Measurements from ENCODE around the gene KRTAP10-1.
A peak's percentile ranks its signal among the peaks of the same experiment; 100 is the strongest.

KRTAP10-1 gene

DNA sequence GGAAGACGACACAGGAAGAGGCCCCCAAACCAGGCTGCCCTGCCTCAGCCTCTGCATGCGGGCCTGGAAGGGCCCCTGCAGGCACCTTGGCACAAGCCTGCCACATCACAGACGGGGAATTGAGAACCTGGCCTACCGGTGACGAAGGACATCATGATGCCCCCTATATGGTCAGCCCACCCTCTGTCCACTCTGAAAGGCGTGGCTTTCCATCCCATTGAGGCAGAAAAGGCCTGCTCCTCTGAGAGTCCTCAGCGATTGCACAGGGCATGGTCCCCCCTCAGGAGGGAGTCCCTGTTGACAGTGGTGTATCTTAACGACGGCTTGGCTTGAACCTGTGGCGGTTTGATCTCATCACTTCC is 11.4 kb downstream of the KRTAP10-1 start:
- no peak for DNase-seq (ENCODE audit: low read depth in 2 of 2)

DNA sequence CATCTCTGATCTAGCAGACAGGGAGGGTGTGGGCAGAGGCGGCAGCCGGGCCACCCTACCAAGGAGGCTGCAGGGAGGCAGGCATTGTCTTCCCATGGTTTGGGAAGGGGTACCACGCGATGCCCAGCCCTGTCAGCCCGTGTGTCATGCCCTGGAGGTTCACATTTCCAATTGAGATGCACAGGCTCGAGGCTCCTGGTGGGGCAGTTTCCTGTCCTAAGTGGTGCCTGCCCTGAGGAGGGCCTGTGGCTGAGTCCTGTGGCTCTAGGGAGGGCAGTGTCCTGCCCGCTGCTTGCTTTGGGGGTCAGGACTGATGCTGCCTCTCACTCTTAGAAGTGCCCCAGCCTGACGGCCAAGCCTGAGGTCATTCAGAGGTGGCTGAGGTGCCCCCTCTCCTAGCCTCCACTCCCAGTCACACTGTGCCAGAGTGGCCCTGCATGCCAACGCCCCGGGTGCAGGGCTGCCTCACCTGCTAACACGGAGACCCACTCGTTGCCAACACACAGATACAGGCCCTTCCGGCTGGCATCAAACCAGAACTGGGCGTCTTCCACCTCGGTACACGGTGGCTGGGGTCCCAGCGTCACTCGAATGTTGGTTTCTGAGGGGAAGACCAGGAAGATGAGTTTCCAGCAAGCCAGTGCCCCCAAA is 11.9 kb downstream of the KRTAP10-1 start:
- DNase-seq (ENCODE audit: low read depth in 2 of 2): no peak

DNA sequence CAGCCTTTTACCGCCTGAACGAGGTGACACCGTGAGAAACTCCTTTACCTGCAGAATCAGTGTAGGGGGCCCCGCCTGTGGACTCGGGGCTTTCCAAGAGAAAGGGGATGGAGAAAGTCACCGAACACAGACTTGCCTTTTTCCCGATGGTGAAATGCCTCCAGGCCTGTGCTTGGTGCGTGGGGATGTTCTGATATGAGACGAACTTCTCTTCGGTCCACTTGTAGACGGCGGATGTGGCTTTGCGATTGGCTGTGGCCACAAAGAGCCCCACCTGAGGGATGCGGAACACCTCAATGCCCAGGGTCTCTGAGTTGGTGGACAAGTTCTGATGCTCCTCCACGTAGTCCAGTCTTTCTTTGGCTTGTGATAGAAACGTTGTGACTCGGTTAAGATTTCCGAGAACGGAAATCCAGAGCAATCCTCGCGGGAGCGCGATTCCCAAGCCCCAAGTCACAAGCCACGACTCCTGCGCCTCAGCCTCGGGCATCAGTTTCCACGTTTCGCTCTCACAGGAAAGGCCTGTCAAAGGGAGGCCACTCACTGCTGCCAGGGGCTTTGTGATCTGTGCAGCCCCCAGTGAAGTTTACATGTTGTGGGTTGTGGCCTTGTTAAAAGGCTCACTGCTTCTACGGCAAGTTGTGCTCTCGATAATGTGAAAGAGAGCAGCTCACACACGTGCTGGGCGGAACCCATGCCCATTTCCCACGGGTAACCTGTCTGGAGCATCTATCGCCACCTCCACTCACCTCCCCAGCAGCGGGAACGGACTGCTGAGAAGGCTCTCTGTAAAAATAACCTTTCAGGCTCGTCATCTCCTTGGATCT is 12.6 kb downstream of the KRTAP10-1 start:
- DNase-seq (ENCODE audit: low read depth in 2 of 2): no peak

DNA sequence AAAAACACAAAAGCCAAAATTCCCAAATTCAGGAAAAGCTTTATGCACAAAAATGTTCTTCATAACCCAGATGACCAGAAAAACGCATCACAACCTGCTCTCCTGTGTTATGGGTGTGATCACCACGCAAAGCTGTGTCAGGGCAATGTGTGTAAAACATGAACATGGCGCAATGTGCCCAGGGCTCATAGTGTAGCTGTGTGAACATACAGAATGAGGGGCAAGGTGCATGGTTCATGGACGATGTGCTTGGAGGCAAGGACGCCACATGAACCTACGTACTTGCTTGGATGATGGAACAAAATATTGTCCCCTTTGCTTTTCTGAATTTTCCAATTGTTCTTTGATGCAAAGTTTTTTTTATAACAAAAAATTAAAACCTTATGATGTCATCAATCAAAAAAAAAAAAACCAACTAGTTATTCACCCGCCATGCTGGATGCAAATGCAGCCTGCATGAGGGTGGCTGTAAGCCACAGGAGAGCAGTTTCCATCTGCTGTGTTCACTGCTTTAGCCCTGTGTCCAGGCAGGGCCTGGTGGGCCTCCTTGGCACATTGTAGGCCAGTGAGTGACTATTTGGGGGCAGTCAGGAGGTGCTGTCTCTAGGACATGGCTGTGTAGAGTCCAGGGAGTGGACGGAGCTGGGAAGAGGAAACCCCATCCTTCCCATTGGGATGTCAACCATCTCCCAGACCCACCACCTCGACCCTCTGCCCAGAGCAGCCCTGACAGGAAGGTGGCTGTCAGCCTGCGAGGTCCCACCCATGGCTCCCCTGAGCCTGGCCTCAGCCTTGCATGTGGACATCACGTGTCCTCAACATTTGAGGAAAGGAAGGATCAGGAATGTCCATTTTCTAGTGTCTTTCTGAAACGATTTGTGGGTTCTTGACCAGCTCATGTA is 13.6 kb downstream of the KRTAP10-1 start:
- DNase-seq (ENCODE audit: low read depth in 2 of 2): no peak

- no peak for DNase-seq (ENCODE audit: low read depth in 2 of 2)
Measured at GRCh38 chr21:44525391-44526095, 14.5 kb downstream of the KRTAP10-1 start.

- DNase-seq (ENCODE audit: low read depth in 2 of 2): no peak
Measured at GRCh38 chr21:44524414-44525371, 15.3 kb downstream of the KRTAP10-1 start.

- no peak for DNase-seq (ENCODE audit: low read depth in 2 of 2)
Measured at GRCh38 chr21:44523567-44524413, 16.2 kb downstream of the KRTAP10-1 start.

DNA sequence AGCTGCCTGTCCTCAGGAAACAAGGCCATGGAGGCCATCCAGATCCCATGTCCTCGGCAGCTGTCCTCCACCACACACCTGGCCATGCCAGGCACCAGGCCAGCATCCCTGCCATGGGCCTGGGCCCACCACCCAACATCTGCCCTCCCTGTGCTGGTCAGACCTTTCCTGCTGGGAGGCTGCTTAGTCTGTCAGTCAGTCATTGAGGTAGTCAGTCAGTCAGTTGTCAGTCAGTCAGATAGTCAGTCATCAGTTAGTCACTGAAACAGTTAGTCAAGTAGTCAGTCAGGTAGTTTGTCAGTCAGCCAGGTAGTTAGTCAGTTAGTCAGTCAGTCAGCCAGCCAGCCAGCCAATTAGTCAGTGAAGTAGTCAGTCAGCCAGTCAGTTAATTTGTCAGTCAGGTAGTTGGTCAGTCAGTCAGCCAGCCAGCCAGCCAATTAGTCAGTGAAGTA is 17.2 kb downstream of the KRTAP10-1 start:
- no peak for DNase-seq (ENCODE audit: low read depth in 2 of 2)

- no peak for DNase-seq (ENCODE audit: low read depth in 2 of 2)
Measured at GRCh38 chr21:44521928-44522752, 17.9 kb downstream of the KRTAP10-1 start.

DNA sequence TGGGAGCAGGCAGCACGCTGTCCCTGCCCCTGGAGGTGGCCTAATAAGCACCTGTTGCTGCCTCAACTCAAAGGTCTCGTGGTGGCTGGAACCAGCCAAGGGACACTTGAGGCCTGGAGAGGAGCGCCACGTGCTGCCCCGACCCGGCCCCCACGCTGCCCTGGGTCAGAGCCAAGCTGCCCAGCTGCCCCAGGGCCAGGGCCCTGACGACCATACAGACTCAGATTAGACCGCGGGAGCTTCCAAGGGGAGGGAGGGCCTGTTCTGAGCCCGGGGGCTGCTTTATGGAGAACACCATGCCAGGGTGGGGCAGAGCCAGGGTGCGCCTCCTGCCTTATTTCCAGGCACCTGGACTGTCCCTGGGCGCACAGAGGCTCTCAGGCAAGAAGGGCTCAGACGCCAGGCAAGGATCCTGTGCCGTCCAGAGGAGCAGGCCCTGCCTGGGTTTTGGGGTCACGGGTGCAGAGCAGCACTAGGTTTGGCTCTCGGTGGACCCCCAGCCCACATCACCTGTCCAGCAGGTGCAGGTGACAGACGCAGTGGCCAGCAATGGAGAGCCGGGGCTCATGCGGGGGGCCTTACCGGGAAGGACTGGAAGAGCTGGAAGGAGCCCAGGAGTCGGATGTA is 18.6 kb downstream of the KRTAP10-1 start:
- DNase-seq (ENCODE audit: low read depth in 2 of 2): no peak

GRCh38 chr21:44520326-44521300 is 19.4 kb downstream of the KRTAP10-1 start:
- no peak for DNase-seq (ENCODE audit: low read depth in 2 of 2)

GRCh38 chr21:44519346-44520325 is 20.4 kb downstream of the KRTAP10-1 start:
- no peak for DNase-seq (ENCODE audit: low read depth in 2 of 2)

GRCh38 chr21:44518686-44519085 is 21.3 kb downstream of the KRTAP10-1 start:
- no peak for DNase-seq (ENCODE audit: low read depth in 2 of 2)

DNA sequence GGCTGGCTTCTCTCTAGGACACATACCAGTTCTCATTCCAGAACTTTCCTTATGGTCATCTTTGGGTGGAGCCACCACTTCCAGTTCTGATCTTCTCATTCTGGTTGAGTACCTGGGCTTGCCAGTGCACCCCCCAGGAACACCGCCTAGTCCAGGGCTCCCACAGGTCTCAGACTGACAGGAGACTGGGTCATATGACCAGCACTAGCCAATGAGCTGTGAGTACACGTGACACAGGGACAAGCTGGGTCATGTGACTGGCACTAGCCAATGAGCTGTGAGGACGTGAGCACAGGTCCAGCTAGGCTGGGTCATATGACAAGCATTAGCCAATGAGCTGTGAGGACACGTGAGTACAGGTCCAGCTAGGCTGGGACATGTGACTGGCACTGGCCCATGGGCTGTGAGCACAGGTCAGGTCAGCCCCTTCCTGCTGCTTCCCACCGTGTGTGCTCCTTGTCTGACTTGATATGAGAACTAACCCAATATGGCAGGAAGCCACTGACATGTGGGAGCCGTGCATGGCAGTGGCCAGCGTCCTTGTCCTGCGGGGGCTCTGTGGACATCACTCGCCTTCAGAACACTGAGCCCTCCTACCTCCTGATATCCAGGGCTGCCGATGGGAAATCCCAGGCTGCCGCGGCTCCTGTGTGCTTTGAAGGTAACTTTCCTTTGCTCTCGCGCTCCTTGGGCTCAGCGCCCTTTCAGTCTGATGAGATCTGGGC is 22.7 kb downstream of the KRTAP10-1 start:
- DNase-seq (ENCODE audit: low read depth in 2 of 2): peak; percentile 20 to 41

DNA sequence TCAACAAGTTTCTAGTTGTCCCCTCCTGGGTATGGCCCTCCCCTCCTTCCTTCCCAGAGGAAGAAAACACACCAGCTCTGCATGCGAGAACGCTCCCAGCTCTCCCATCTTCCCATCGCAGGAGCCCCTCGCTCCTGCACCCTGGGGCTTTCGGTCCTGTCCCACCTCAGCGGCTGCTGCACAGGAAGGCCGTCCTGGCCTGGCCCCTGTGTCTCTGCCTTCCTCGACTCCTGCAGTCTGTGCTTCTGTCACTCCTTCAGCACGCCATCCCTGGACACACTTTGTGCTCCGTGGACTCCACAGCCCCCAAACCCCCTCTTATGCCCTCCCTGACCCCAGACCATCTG is 23.2 kb downstream of the KRTAP10-1 start:
- DNase-seq (ENCODE audit: low read depth in 2 of 2): no peak

All from stimulated activated CD4-positive, alpha-beta T cell treated with anti-CD3 and anti-CD28 coated beads, Interleukin-4, amount 100 ng/mL, for 48 hours (primary cell).